Measurements from ENCODE around the gene FCHSD2. TPM values are rescaled to one million over a fixed set of nuclear protein-coding genes. Genes with fewer than 3 reads are reported as not detected.
A peak's percentile ranks its signal among the peaks of the same experiment; 100 is the strongest.

Gene FCHSD2
- total and polyA plus RNA-seq, 2 of the 8 experiments (the other 6 are each of a cell fraction or from before 2014, with no cell fraction given): 4.1 to 7.8 TPM

GRCh38 chr11:73177778-73178539, 35.8 kb upstream of the FCHSD2 start:
- no peak overlapping the region for H2BK120ac ChIP-seq (replicated peaks; ENCODE audit: low read depth, low read length)
- no peaks in the 10 kb centered on the region for H3K36me3 ChIP-seq (ENCODE audit: control insufficient read depth in 2 of 4, insufficient read depth in 4 of 4, low read length in 3 of 4)
- H4K8ac ChIP-seq (ENCODE audit: extremely low read depth, insufficient read depth, low read length): no peak overlapping the region
- no peak overlapping the region for H2BK12ac ChIP-seq (ENCODE audit: low read depth, low read length)
- peak; percentile 60 to 81 for DNase-seq (ENCODE audit: low read depth in 1 of 2, low spot score in 2 of 2)
- no peak overlapping the region for H4K5ac ChIP-seq (ENCODE audit: insufficient read length, low read depth, low read length)
- H3K79me2 ChIP-seq (ENCODE audit: control insufficient read depth in 1 of 2, insufficient read depth in 2 of 2, low read length in 2 of 2): no peaks in the 10 kb centered on the region
- CTCF ChIA-PET (ENCODE audit: partially characterized antibody): interaction anchor here (0.6 to 9.4 kb wide), 68 partner anchors 7 to 588 kb away, joined by 3 to 258 read pairs (median 4); partner anchors contain the start of genes FCHSD2 and P2RY2
- 58% methylated on average over 15 of the region's 15 CpGs; no CpG with 5 or more reads in 1 of the 2 experiments for WGBS, 2 experiments (ENCODE audit: extremely low coverage in 1 of 2, insufficient coverage in 1 of 2, insufficient read length in 1 of 2, insufficient replicate concordance in 2 of 2, low coverage in 1 of 2, low lambda C conversion rate in 2 of 2, missing lambda C conversion rate in 1 of 2)
- H4K91ac ChIP-seq (replicated peaks; ENCODE audit: insufficient read length, low read length): no peak overlapping the region
- no peak overlapping the region for H3K14ac ChIP-seq (ENCODE audit: insufficient read length)
- H2BK15ac ChIP-seq (ENCODE audit: low read length): no peak overlapping the region
- H3K4me1 ChIP-seq (replicated peaks in 1 of 4; ENCODE audit: control insufficient read depth in 3 of 4, insufficient read depth in 4 of 4, low read length in 3 of 4): no peaks in the 10 kb centered on the region
- POLR2A ChIA-PET (ENCODE audit: partially characterized antibody): interaction anchor here (0.6 to 1.6 kb wide), 3 partner anchors 9 to 344 kb away, joined by 3 read pairs; no protein-coding TSS in a partner anchor
- H3K4me3 ChIP-seq (ENCODE audit: extremely low read depth in 1 of 4, insufficient read depth in 2 of 4, low read depth in 3 of 4, low read length in 4 of 4): no peak overlapping the region
- H2BK5ac ChIP-seq (ENCODE audit: low read depth, low read length): no peak overlapping the region
- H3K23me2 ChIP-seq (ENCODE audit: low read depth, low read length): no peaks in the 10 kb centered on the region
- no peaks in the 10 kb centered on the region for H3K9me3 ChIP-seq (ENCODE audit: insufficient read depth in 2 of 2, low read depth in 1 of 2, low read length in 1 of 2)
- no peak overlapping the region for H3K4ac ChIP-seq (replicated peaks; ENCODE audit: insufficient read length, low read depth, low read length)
- H3K9ac ChIP-seq (replicated peaks in 1 of 4; ENCODE audit: extremely low read depth in 1 of 4, low read depth in 3 of 4, low read length in 3 of 4): no peak overlapping the region
- H3K27ac ChIP-seq (ENCODE audit: low read depth, low read length): no peak overlapping the region
- H2AFZ ChIP-seq (ENCODE audit: low read length): no peak overlapping the region
- no peaks in the 10 kb centered on the region for H4K20me1 ChIP-seq (replicated peaks in 1 of 2; ENCODE audit: control insufficient read depth in 1 of 2, insufficient read depth in 2 of 2, low read length in 2 of 2)
- H3K23ac ChIP-seq (ENCODE audit: insufficient read length): no peak overlapping the region
- H3K56ac ChIP-seq (replicated peaks; ENCODE audit: insufficient read length, low read depth, low read length): no peak overlapping the region
- no peak overlapping the region for H3K4me2 ChIP-seq (ENCODE audit: insufficient read depth in 1 of 2, low read depth in 2 of 2, low read length in 2 of 2)
- no peaks in the 10 kb centered on the region for H3K79me1 ChIP-seq (ENCODE audit: low read depth, low read length)
- H2BK20ac ChIP-seq (ENCODE audit: low read length): no peak overlapping the region
- no peak overlapping the region for H3K18ac ChIP-seq (ENCODE audit: extremely low read depth, low read length)
- H2AK5ac ChIP-seq (ENCODE audit: low read depth, low read length): no peak overlapping the region
- no peaks in the 10 kb centered on the region for H3K27me3 ChIP-seq (replicated peaks in 1 of 4; ENCODE audit: control insufficient read depth in 3 of 4, extremely low read depth in 1 of 4, insufficient read depth in 3 of 4, low read length in 3 of 4)
- FAIRE-seq: peak; percentile 32
- TF ChIP-seq PHF8 (conservative IDR thresholded peaks at IDR 0.05; ENCODE audit: low read depth, low read length): no peak
- 0 out of 4 replicates have a peak, but pooled peaks of 1 of the 2 experiments have one; percentile 29 for TF ChIP-seq SIN3A (conservative IDR thresholded peaks at IDR 0.05 in 1 of 2, IDR thresholded peaks at IDR 0.05 in 1 of 2; ENCODE audit: low read depth in 1 of 2, low read length in 2 of 2)
- TF ChIP-seq YY1 (IDR thresholded peaks at IDR 0.05; ENCODE audit: low read depth, low read length): no peak
- TF ChIP-seq CBX8 (IDR thresholded peaks at IDR 0.05; ENCODE audit: borderline replicate concordance, low read depth, low read length): no peak
- TF ChIP-seq BRCA1 (IDR thresholded peaks at IDR 0.05; ENCODE audit: low read depth, low read length): no peak
- peak; percentile 99 to 100 for TF ChIP-seq RAD21 (IDR thresholded peaks at IDR 0.05 in 1 of 2, conservative IDR thresholded peaks at IDR 0.05 in 1 of 2; ENCODE audit: low read depth in 2 of 2, low read length in 2 of 2)
- TF ChIP-seq, protein P1, sequence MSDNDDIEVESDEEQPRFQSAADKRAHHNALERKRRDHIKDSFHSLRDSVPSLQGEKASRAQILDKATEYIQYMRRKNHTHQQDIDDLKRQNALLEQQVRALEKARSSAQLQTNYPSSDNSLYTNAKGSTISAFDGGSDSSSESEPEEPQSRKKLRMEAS (IDR thresholded peaks at IDR 0.05): no peak
- peak; percentile 90 to 93 (median 91) for TF ChIP-seq CTCF (IDR thresholded peaks at IDR 0.05; ENCODE audit: control extremely low read depth in 1 of 3, insufficient read depth in 1 of 3, low read depth in 1 of 3, low read length in 3 of 3)
